ENCODE results near the gene RARA. TPM values are rescaled to one million over a fixed set of nuclear protein-coding genes. Genes with fewer than 3 reads are reported as not detected.
A peak's percentile ranks its signal among the peaks of the same experiment; 100 is the strongest.

Gene RARA
- total RNA-seq, 2 donors from 2014 or later: 47.5 to 54.5 TPM

GRCh38 chr17:40322358-40323315, 13.7 kb downstream of the RARA start:
- intact Hi-C loops (cut with DNase I): no loop called here
- DNase-seq (ENCODE audit: low spot score): peak; percentile 93

GRCh38 chr17:40323391-40324381, 14.7 kb downstream of the RARA start:
- peak; percentile 92 for DNase-seq (ENCODE audit: low spot score)
- intact Hi-C loops (cut with DNase I): no loop called here

GRCh38 chr17:40325156-40326013, 16.4 kb downstream of the RARA start:
- DNase-seq (ENCODE audit: low spot score): peak; percentile 65
- intact Hi-C loops (cut with DNase I): no loop called here

GRCh38 chr17:40326014-40326831, 17.2 kb downstream of the RARA start:
- intact Hi-C loops (cut with DNase I): no loop called here
- DNase-seq (ENCODE audit: low spot score): peak; percentile 53

GRCh38 chr17:40326832-40327199, 17.8 kb downstream of the RARA start:
- DNase-seq (ENCODE audit: low spot score): no peak
- intact Hi-C loops (cut with DNase I): no loop called here

- DNase-seq (ENCODE audit: low spot score): no peak
- intact Hi-C loops (cut with DNase I): no loop called here
Measured at GRCh38 chr17:40327244-40327729, 18.3 kb downstream of the RARA start.

- DNase-seq (ENCODE audit: low spot score): peak; percentile 84
- intact Hi-C loops (cut with DNase I): no loop called here
Measured at GRCh38 chr17:40327735-40328385, 18.9 kb downstream of the RARA start.

- no peak for DNase-seq (ENCODE audit: low spot score)
- intact Hi-C loops (cut with DNase I): no loop called here
Measured at GRCh38 chr17:40328386-40328766, 19.4 kb downstream of the RARA start.

- intact Hi-C loops (cut with DNase I): no loop called here
Measured at GRCh38 chr17:40329839-40330794, 21.1 kb downstream of the RARA start.

GRCh38 chr17:40330850-40331470, 22.0 kb downstream of the RARA start:
- no peak for DNase-seq (ENCODE audit: low spot score)
- intact Hi-C loops (cut with DNase I): no loop called here

More at GRCh38 chr17:40329839-40330794, 21.1 kb downstream of the RARA start:
- DNase-seq (ENCODE audit: low spot score): no peak

- peak; percentile 95 for DNase-seq (ENCODE audit: low spot score)
- intact Hi-C loops (cut with DNase I): no loop called here
Measured at GRCh38 chr17:40331743-40332641, 23.0 kb downstream of the RARA start.

- intact Hi-C loops (cut with DNase I): no loop called here
Measured at GRCh38 chr17:40333781-40334448, 24.9 kb downstream of the RARA start.

GRCh38 chr17:40335620-40336019, 26.6 kb downstream of the RARA start:
- DNase-seq (ENCODE audit: low spot score): no peak
- intact Hi-C loops (cut with DNase I): no loop called here

More at GRCh38 chr17:40333781-40334448, 24.9 kb downstream of the RARA start:
- no peak for DNase-seq (ENCODE audit: low spot score)

GRCh38 chr17:40337351-40337750, 28.4 kb downstream of the RARA start:
- intact Hi-C loops (cut with DNase I): no loop called here
- no peak for DNase-seq (ENCODE audit: low spot score)

Measured in posterior vena cava (tissue), 2 donors.